ENCODE data around the gene ODAM.
"Not testable (repeated sequence)": the region's sequence is repeated elsewhere in the genome, so short reads cannot be mapped to it uniquely, and the experiment has no call there.

Gene ODAM

DNA sequence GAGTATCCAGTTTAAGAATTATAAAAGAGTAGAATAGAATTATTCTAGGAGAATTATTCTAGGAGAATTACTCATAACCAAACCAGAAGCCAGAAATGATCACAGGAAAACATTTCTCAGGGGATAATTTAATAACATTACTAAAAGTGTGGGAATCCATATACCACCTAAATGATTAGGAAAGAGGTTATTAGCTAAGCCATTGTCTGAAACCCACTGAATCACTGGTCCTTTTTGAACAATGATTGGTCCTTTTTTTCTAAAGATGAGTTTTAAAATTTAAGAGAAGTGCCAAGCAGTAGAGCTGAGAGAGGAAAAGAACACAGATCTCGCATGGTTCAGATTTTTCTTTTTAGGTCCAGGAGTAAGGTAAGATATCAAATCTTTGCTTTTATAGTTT, at the start of gene ODAM:
Gene ODAM, plus strand, starts transcription at position 301 of the 400 bp plus-strand sequence. CDS start 819 bp downstream, outside the sequence.
- DNase-seq: no peak

- DNase-seq: no peak
Measured at GRCh38 chr4:70151271-70151670, 44.3 kb upstream of the ODAM start.

GRCh38 chr4:70152088-70152487, 43.4 kb upstream of the ODAM start:
- DNase-seq: no peak

- DNase-seq: no peak
Measured at GRCh38 chr4:70153937-70154336, 41.6 kb upstream of the ODAM start, which contains the start of gene PRR27. Gene PRR27 (plus strand): TSS chr4:70154237. CDS start chr4:70154376, 139 bp downstream.

GRCh38 chr4:70158576-70158975, 36.9 kb upstream of the ODAM start:
- no peak for DNase-seq

DNA sequence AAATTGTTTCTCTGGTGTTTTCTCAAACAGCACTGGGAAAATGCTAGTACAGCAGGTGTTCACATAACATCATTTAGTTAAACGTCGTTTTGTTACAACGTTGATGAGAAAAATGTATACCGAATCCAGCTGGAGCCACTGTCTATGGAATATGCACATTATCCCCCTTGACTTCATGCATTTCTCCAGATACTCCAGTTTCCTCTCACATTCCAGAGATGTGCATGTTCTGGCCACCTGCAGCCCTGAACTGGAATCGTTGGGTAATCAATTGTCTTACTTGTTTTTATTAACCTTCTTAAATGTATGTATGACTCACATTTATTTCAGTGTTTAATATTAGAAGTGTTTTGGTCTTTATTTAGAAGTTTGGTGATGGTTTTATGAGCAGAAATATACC, 18.4 kb upstream of the ODAM start:
- DNase-seq: no peak

- no peak for DNase-seq
Measured at GRCh38 chr4:70178075-70178660, 17.4 kb upstream of the ODAM start.

DNA sequence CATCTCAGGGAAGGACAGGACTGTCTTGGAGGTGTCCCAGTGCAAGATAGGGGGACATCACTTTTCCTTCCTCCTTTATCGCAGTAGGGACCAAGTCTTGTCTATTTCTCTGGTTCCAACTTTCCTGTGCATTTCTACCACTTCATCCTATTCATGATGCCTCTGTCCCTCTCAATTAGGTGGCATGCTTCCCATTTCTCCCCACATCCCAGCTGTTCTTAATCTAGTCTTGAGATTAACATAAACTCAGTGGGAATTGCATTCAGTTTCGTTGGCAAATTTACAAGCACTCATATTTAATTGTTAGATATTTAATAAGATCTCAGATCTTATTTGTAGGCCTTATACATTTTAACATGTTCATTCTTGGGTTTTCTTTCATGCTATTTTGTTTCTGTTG, 15.7 kb upstream of the ODAM start:
- DNase-seq: no peak

DNA sequence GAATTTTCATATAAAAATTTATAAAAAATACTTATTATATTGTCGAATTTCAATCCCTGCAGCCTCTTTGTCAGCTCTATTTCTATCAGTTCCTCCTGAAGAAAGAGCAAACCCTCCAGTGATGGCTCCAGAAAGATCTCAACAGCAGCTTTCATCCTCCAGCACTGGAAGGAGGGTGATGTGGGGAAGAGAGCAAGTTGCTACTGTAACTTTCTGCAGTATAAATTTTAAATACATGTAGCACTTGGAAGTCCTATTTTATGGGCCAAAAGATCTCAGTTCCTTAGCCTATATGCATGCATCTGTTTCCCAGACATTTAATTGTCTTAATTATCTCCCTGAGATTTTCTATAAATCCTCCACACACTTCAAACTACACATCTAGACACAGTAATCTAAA, 13.7 kb upstream of the ODAM start:
- DNase-seq: no peak

DNA sequence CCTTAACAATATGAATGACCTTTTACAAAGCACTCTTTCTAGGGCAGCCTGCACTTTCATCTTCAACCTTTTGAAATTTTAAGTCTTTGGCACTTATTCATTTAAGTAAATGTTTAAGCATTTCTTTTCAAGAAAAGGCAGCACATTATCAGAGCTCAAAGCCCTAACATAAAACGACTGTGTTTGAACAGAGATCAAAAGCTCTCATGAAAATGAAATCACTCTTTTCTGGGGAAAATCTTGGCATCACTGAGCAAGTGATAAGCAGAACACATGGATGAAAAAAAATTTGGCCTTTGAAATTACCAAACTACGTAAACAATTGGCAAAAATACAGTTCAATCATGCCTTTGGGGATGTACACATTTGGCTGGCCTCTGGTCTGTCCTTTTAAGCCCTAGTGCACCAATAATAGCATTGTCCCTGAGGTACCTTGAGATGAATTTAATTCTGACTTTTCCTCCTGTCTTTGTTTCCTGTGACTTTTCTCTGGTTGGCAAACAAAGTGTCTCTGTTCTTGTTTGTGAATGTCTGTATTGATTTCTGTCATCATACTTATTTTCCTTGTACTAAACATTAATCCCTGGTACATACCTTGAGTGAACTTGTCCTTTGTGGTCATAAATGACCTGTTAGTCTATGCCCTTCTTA, 12.9 kb upstream of the ODAM start:
- no peak for DNase-seq

- peak; percentile 7 for DNase-seq
Measured at GRCh38 chr4:70183168-70183939, 12.2 kb upstream of the ODAM start.

- DNase-seq: no peak
Measured at GRCh38 chr4:70183940-70184246, 11.6 kb upstream of the ODAM start.

GRCh38 chr4:70187216-70187615, 8.3 kb upstream of the ODAM start:
- no peak for DNase-seq

- DNase-seq: no peak
Measured at GRCh38 chr4:70190579-70190978, 4.9 kb upstream of the ODAM start.

DNA sequence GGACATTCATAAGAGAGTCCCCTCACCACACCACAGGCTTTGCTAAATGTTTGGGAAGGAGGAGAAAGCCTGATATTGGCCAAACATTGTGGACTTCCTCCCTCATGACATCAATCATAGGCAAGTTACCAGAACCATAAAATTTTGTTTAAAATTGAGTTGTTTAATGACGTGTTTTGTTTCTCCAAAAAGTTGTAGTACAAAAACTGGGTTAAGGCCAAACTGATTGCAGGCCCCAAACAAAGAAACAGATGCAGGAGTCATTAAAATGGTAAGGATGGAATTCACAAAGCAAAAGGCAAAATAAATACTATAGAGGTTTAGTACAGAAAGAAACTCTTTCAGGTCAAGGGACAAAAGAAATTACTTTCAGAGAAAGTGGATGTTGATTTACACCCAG, 3.9 kb upstream of the ODAM start:
- DNase-seq: no peak

GRCh38 chr4:70192895-70193294, 2.6 kb upstream of the ODAM start:
- DNase-seq: no peak

GRCh38 chr4:70196857-70197256, 1.3 kb downstream of the ODAM start:
- DNase-seq: no peak

- no peak for DNase-seq
Measured at GRCh38 chr4:70197842-70198241, 2.3 kb downstream of the ODAM start.

GRCh38 chr4:70203601-70204000, 8.1 kb downstream of the ODAM start:
- DNase-seq: no peak

GRCh38 chr4:70212752-70213151, 17.2 kb downstream of the ODAM start:
- DNase-seq: not testable (repeated sequence)

DNA sequence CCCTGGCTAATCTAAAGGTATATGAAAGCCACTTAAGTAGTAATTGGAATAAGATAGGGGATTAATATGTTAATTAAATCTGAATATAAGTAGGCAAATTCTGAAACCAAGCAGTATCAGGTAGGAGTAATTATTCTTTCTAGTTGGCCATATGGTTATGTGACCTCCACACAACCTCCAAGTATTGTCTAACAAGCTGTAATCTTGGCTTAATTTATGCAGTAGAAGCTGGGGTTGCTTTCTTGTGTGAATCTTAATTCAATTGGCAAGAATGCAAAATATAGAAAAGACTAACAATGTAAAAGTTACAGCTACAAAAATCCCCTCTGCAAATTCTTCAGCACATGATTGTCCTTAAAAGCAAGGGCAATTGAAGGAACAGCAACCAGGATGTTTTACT, 20.6 kb downstream of the ODAM start:
- not testable (repeated sequence) for DNase-seq

- not testable (repeated sequence) for DNase-seq
Measured at GRCh38 chr4:70216550-70216949, 21.0 kb downstream of the ODAM start.

GRCh38 chr4:70221389-70221788, 25.9 kb downstream of the ODAM start:
- not testable (repeated sequence) for DNase-seq

DNA sequence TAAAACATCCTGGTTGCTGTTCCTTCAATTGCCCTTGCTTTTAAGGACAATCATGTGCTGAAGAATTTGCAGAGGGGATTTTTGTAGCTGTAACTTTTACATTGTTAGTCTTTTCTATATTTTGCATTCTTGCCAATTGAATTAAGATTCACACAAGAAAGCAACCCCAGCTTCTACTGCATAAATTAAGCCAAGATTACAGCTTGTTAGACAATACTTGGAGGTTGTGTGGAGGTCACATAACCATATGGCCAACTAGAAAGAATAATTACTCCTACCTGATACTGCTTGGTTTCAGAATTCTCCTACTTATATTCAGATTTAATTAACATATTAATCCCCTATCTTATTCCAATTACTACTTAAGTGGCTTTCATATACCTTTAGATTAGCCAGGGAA, 26.3 kb downstream of the ODAM start:
- not testable (repeated sequence) for DNase-seq
